GM12873 (cell line): ENCODE results near the gene BRSK1.

Source experiments
- TF ChIP-seq, protein P1 (sequence below): IDR thresholded peaks from 2 replicates; pipeline ENCODE4 v1.5.1; 2012; ENCODE audit warnings: low read depth, mild to moderate bottlenecking, moderate library complexity, low read length, control low read depth; ENCODE audit not compliant: insufficient read depth; ENCODE audit errors: missing control alignments

The BRSK1 gene

DNA sequence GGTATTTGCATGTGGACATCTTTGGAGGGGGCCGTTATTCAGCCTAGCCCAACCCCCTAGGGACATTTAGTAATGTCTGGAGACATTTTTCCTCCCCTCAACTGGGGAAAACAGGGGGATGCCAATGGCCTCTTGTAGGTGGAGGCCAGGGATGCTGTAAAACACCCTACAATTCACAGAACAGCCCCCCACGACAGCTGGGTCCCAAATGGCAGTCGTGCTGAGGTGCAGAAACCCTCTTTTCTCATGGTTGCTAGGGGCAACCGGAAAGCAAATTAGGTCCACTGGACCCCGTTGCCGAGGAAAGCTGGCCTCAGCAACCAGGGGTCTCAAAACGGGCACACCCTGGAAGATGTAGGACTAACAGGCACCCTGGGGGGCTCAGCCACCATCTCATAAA lies 26.7 kb downstream of the BRSK1 start:
- TF ChIP-seq, protein P1, sequence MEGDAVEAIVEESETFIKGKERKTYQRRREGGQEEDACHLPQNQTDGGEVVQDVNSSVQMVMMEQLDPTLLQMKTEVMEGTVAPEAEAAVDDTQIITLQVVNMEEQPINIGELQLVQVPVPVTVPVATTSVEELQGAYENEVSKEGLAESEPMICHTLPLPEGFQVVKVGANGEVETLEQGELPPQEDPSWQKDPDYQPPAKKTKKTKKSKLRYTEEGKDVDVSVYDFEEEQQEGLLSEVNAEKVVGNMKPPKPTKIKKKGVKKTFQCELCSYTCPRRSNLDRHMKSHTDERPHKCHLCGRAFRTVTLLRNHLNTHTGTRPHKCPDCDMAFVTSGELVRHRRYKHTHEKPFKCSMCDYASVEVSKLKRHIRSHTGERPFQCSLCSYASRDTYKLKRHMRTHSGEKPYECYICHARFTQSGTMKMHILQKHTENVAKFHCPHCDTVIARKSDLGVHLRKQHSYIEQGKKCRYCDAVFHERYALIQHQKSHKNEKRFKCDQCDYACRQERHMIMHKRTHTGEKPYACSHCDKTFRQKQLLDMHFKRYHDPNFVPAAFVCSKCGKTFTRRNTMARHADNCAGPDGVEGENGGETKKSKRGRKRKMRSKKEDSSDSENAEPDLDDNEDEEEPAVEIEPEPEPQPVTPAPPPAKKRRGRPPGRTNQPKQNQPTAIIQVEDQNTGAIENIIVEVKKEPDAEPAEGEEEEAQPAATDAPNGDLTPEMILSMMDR, result no peak

DNA sequence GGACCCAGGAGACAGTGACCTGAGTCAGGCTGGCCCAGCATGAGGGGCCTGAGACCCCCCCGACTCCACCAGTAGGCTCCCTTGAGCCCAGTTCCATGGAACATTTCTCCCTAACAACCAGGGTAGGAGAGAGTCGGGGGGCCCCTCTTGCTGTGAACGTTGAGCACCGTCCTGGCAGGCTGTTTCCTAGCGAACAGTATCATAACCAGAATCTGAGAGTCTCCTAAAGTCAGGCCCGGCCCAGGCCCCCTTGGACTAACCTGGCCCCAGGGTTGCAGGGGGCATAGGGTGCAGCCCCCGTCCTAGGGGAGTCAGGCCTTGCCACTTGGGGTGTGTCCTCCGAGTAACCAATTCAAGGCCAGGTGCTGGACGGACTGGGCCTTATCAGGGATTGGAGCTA lies 27.6 kb downstream of the BRSK1 start:
- TF ChIP-seq, protein P1, result no peak

DNA sequence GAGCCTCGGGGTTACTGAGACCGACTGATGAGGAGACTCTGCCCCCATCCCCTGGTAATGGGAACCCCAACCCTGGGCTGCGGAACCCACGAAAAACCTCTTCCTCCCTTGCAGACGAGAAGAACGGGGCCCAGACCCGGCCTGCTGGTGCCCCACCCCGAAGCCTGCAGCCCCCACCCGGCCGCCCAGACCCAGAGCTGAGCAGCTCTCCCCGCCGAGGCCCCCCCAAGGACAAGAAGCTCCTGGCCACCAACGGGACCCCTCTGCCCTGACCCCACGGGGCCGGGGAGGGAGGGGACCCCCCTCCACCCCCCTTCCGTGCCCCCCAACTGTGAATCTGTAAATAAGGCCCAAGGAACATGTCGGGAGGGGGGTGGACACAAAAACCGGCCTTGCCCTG lies 28.0 kb downstream of the BRSK1 start:
- TF ChIP-seq, protein P1, result no peak

DNA sequence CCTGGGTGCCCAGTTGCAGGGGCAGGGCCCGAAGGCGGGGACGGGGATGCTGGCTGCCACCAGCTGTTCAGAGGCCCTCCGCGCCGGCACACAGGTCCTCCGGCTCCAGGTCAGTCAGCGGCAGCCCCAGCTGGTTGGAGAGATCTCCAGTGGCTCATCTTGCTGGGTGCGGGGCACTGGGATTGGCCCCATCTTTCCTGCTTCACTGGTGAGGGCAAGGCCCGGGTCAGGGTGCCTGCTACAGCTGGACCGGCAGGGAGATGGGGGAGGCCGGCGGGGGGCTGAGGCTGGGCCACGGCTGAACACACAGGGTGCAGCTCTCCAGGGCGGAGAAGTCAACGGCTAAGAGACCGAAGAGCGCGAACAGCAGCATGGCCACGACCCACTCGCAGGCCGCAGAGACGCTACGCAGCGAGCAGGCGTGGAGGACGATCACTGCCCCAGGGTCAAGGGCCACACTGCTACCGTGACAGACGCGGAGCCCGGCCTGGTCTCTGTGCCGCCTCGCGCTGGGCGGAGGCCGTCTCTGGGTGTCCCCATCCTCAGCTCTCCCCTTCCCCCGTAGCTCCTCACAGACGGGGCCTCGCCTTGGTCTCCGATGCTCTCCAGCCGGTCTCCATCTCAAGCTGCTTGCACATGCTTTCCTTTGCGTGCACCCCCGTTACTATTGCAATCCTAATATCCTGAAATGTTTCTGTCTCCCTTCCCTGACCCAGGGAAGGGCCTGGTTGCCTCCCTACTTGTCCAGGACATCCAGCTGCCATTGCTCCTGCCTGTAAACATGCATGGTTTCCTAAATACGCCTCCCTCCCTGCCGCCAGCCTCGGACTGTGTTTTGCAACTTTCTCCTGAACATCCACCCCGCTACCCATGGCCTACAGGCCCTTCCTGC lies 29.1 kb downstream of the BRSK1 start:
- TF ChIP-seq, protein P1, result no peak

DNA sequence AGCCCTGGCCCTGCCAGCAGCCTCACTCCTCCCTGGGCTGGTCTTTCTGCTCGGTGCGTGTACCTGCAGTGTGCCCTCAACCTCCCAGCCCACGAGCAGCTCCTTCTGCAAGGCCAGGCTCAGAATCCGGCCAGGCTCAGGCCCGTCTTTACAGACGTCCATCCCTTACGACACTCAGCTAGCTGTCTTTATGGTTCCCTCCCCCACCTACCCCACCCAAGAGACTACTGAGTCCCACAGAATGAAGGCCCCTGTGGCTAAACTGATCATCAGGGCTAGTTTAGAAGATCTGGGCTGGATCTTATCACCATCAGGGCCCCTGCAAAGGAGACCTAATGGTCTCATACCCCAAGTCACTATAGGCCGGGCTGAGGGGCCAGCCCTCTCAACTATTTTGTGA lies 30.6 kb downstream of the BRSK1 start:
- TF ChIP-seq, protein P1, result no peak

DNA sequence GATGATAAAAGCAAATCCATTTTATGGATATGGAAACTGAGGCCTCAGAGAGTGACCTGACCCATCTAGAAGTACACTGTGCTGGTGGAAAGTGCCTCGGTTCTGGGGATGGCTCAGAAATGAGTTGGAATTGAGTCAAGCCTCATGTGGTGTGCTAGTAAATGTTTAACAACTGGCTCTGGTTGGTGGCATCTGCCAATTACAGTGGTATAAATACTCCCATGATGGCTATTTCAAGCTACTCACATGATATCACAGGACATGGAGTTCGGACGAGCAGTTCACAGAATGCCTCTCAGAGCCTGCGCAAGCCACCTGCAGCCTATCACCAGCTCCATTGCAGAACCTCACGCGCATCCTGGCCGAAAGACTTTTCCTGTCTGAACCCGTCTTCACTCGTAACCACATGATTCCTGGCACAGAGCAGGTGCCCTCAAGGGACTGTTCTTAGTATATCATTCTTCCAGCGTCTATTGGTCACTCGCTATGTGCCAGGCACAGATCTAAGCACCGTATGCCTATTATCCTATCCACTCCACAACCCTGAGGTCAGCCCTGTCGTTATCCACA lies 32.2 kb downstream of the BRSK1 start:
- TF ChIP-seq, protein P1, result no peak

DNA sequence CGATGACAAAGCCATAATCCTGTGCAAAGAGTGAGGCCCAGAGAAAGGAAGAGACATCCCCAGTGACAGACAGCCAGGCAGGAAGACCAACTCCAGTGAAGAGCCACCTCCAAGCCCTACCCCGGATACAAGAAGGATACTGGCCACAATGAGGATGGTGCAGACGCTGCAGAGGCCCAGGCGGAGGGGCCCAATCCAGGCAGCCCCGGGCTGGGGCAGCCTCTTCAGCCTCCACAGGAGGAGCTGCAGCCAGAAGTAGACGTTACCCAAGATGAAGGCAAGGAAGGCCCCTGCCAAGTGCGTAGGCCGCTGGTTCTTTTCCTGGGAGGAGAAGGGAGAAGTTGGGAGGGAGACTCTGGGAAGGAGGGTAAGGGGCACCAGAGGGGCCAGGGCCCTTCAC lies 32.8 kb downstream of the BRSK1 start:
- TF ChIP-seq, protein P1, result no peak
